ENCODE results near the gene PLXNA4. TPM values are rescaled to one million over a fixed set of nuclear protein-coding genes. Genes with fewer than 3 reads are reported as not detected.

The PLXNA4 gene
- total RNA-seq, 1 experiment from 2014 or later, result not detected

DNA sequence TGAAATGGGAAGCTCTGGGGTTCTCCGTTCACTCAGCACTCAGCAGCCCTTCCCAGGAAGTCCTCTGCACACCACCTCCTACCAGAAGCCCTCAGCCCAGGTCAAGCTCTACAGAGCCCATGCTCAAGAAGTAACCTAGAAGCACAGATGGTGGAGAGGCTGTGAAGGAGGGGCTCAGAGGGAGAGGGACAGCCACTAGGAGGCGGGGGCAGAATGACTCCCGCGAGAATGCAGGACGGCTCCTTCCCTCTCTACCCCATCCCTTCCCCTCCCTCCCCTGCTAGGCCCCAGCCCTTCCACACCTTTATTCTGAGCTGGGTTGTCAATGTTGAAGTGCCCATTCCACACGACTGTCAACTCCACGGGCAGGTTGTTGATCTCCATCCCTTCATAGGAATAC, 373.2 kb downstream of the PLXNA4 start:
- Histone ChIP-seq H4K20me1 (ENCODE audit: insufficient read depth) (no peaks in the 10 kb centered on the region), H3K9me3 (ENCODE audit: control insufficient read depth in 1 of 2, insufficient read depth in 1 of 2, low read depth in 1 of 2, low read length in 2 of 2) (no peaks in the 10 kb centered on the region), H2AFZ (ENCODE audit: low read depth, low read length, poor library complexity, severe bottlenecking) (no peak overlapping the region), H3K9ac (ENCODE audit: low read length) (no peak overlapping the region), H3K4me2 (ENCODE audit: low read length) (no peak overlapping the region), H3K4me3 (replicated peaks in 1 of 2; ENCODE audit: low read depth in 1 of 2, low read length in 2 of 2) (no peak overlapping the region), H3K4me1 (ENCODE audit: control insufficient read depth in 1 of 2, insufficient read depth in 2 of 2, low read length in 2 of 2) (no peaks in the 10 kb centered on the region), H3K27me3 (ENCODE audit: insufficient read depth, low read length) (no peaks in the 10 kb centered on the region; the same call in 1 of the 2 replicates), H3K9me2 (ENCODE audit: insufficient read depth) (no peaks in the 10 kb centered on the region), H3K27ac (ENCODE audit: low read depth, low read length) (no peak overlapping the region), H3K79me2 (ENCODE audit: insufficient read depth, low read length) (no peaks in the 10 kb centered on the region), H3K36me3 (ENCODE audit: control insufficient read depth in 1 of 2, insufficient read depth in 2 of 2, low read length in 2 of 2) (no peaks in the 10 kb centered on the region)
- POLR2A ChIA-PET, result no interaction called here
- TF ChIP-seq ZNF274 (IDR thresholded peaks at IDR 0.05; ENCODE audit: low read depth, low read length) (no peak), EZH2 (IDR thresholded peaks at IDR 0.05) (no peak), CBX3 (IDR thresholded peaks at IDR 0.05; ENCODE audit: low read depth) (no peak)
- no TSS peak for BruUV-seq (replicated peaks)
- RAD21 ChIA-PET (ENCODE audit: low non-redundant PET in 1 of 2, low total read pairs in 2 of 2, uncharacterized antibody in 2 of 2, unreplicated experiment in 2 of 2), result no interaction called here
- ATAC-seq (peak; percentile 42; the same call in 1 of the 2 replicates), DNase-seq (ENCODE audit: low read depth, low spot score) (no peak)
- CTCF ChIA-PET, result no interaction called here
- intact Hi-C loops (cut with micrococcal nuclease), result no loop called here

DNA sequence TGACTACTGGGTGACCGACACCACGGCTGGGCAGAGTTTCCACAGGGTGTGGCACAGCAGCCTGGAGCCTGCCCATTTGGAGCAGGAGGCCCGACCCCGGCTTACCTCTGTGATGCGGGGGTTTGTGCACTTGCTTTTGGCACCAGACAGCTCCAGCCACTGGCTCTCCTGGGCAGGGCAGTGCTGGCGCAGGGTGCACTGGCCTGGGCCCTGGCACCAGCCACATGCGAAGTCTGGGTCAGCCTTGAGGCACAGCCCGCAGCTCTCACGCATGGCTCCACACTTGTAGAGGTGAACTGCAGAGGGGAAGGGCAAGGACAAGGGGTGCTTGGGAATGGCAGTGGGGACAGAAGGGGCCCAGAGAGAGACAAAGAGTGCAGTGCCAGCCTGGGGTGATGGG, 373.7 kb downstream of the PLXNA4 start:
- no peak overlapping the region for H3K4me2 ChIP-seq (ENCODE audit: low read length)
- H3K9me3 ChIP-seq (ENCODE audit: control insufficient read depth in 1 of 2, insufficient read depth in 1 of 2, low read depth in 1 of 2, low read length in 2 of 2), result no peaks in the 10 kb centered on the region
- H3K36me3 ChIP-seq (ENCODE audit: control insufficient read depth in 1 of 2, insufficient read depth in 2 of 2, low read length in 2 of 2), result no peaks in the 10 kb centered on the region
- no peak overlapping the region for H2AFZ ChIP-seq (ENCODE audit: low read depth, low read length, poor library complexity, severe bottlenecking)
- CTCF ChIA-PET, result no interaction called here
- H3K27me3 ChIP-seq (ENCODE audit: insufficient read depth, low read length), result no peaks in the 10 kb centered on the region; the same call in 1 of the 2 replicates
- no peaks in the 10 kb centered on the region for H4K20me1 ChIP-seq (ENCODE audit: insufficient read depth)
- H3K4me3 ChIP-seq (replicated peaks in 1 of 2; ENCODE audit: low read depth in 1 of 2, low read length in 2 of 2), result no peak overlapping the region
- BruUV-seq (replicated peaks), result no TSS peak
- POLR2A ChIA-PET, result no interaction called here
- RAD21 ChIA-PET (ENCODE audit: low non-redundant PET in 1 of 2, low total read pairs in 2 of 2, uncharacterized antibody in 2 of 2, unreplicated experiment in 2 of 2), result no interaction called here
- H3K27ac ChIP-seq (ENCODE audit: low read depth, low read length), result no peak overlapping the region
- intact Hi-C loops (cut with micrococcal nuclease), result no loop called here
- H3K4me1 ChIP-seq (ENCODE audit: control insufficient read depth in 1 of 2, insufficient read depth in 2 of 2, low read length in 2 of 2), result no peaks in the 10 kb centered on the region
- no peaks in the 10 kb centered on the region for H3K9me2 ChIP-seq (ENCODE audit: insufficient read depth)
- no peak for ATAC-seq
- no peaks in the 10 kb centered on the region for H3K79me2 ChIP-seq (ENCODE audit: insufficient read depth, low read length)
- no peak overlapping the region for H3K9ac ChIP-seq (ENCODE audit: low read length)
- no peak for DNase-seq (ENCODE audit: low read depth, low spot score)
- TF ChIP-seq EZH2 (IDR thresholded peaks at IDR 0.05), result no peak
- no peak for TF ChIP-seq TCF7L2 (IDR thresholded peaks at IDR 0.05; ENCODE audit: borderline replicate concordance, extremely low read depth, insufficient read depth, insufficient read length)
- TF ChIP-seq, protein P1, sequence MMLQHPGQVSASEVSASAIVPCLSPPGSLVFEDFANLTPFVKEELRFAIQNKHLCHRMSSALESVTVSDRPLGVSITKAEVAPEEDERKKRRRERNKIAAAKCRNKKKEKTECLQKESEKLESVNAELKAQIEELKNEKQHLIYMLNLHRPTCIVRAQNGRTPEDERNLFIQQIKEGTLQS (IDR thresholded peaks at IDR 0.05), result no peak
- TF ChIP-seq ZNF274 (IDR thresholded peaks at IDR 0.05; ENCODE audit: low read depth, low read length), result no peak
- no peak for TF ChIP-seq FOSL1 (IDR thresholded peaks at IDR 0.05; ENCODE audit: low read depth)
- TF ChIP-seq CEBPB (IDR thresholded peaks at IDR 0.05; ENCODE audit: low read depth), result no peak
- TF ChIP-seq CBX3 (IDR thresholded peaks at IDR 0.05; ENCODE audit: low read depth), result no peak
- TF ChIP-seq POLR2A (IDR thresholded peaks at IDR 0.05; ENCODE audit: borderline replicate concordance, extremely low read depth, insufficient read depth, insufficient read length), result no peak
- TF ChIP-seq, protein P2, sequence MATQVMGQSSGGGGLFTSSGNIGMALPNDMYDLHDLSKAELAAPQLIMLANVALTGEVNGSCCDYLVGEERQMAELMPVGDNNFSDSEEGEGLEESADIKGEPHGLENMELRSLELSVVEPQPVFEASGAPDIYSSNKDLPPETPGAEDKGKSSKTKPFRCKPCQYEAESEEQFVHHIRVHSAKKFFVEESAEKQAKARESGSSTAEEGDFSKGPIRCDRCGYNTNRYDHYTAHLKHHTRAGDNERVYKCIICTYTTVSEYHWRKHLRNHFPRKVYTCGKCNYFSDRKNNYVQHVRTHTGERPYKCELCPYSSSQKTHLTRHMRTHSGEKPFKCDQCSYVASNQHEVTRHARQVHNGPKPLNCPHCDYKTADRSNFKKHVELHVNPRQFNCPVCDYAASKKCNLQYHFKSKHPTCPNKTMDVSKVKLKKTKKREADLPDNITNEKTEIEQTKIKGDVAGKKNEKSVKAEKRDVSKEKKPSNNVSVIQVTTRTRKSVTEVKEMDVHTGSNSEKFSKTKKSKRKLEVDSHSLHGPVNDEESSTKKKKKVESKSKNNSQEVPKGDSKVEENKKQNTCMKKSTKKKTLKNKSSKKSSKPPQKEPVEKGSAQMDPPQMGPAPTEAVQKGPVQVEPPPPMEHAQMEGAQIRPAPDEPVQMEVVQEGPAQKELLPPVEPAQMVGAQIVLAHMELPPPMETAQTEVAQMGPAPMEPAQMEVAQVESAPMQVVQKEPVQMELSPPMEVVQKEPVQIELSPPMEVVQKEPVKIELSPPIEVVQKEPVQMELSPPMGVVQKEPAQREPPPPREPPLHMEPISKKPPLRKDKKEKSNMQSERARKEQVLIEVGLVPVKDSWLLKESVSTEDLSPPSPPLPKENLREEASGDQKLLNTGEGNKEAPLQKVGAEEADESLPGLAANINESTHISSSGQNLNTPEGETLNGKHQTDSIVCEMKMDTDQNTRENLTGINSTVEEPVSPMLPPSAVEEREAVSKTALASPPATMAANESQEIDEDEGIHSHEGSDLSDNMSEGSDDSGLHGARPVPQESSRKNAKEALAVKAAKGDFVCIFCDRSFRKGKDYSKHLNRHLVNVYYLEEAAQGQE (IDR thresholded peaks at IDR 0.05; ENCODE audit: low read depth), result no peak
- no peak for TF ChIP-seq JUND (IDR thresholded peaks at IDR 0.05)
- no peak for TF ChIP-seq ZBTB33 (IDR thresholded peaks at IDR 0.05; ENCODE audit: extremely low read depth, insufficient replicate concordance, low read length)
- no peak for TF ChIP-seq EZH2phosphoT487 (IDR thresholded peaks at IDR 0.05; ENCODE audit: borderline replicate concordance)
- no peak for TF ChIP-seq SIN3A (IDR thresholded peaks at IDR 0.05; ENCODE audit: low read depth)
- TF ChIP-seq RAD21 (IDR thresholded peaks at IDR 0.05; ENCODE audit: low read depth), result no peak
- TF ChIP-seq MAX (IDR thresholded peaks at IDR 0.05), result no peak
